Bronchial epithelial cell (primary cell): ENCODE data around the gene EIF3J. TPM values are rescaled to one million over a fixed set of nuclear protein-coding genes. Genes with fewer than 3 reads are reported as not detected.

Experiments
- DNase-seq: peaks from one replicate; pipeline ENCODE4 v3.0.0-alpha.2; 2010; ENCODE audit warnings: low read depth
- FAIRE-seq: peaks from 2 replicates; lab custom pipeline; 2011; peaks lifted over from hg19 to GRCh38; lab: Jason Lieb, UNC
- H3K27me3 ChIP-seq: 2 replicates; pipeline ENCODE4 v1.5.1; 2011; ENCODE audit warnings: low read length; ENCODE audit not compliant: control insufficient read depth, insufficient read depth
- H3K36me3 ChIP-seq: 2 replicates; pipeline ENCODE4 v1.5.1; 2011; ENCODE audit warnings: low read length; ENCODE audit not compliant: control insufficient read depth, insufficient read depth
- H3K4me3 ChIP-seq: 2 replicates; pipeline ENCODE4 v1.5.1; 2011; ENCODE audit warnings: mild to moderate bottlenecking, low read depth, low read length, control low read depth
- total RNA-seq: library from RNA; depleted of rRNA; stranded (reverse); fragments of >200 nt; gene quantifications from 2 replicates; pipeline ENCODE4 v1.2.1, GENCODE V29; 2014
- TF ChIP-seq, protein P1 (sequence below): IDR thresholded peaks from 2 replicates; pipeline ENCODE4 v1.5.1; 2011; ENCODE audit warnings: mild to moderate bottlenecking, moderate library complexity, low read length, control low read depth, inconsistent platforms; ENCODE audit not compliant: insufficient read depth, severe bottlenecking

The EIF3J gene
- total RNA-seq, 1 donor from 2014 or later: 52.4 TPM

DNA sequence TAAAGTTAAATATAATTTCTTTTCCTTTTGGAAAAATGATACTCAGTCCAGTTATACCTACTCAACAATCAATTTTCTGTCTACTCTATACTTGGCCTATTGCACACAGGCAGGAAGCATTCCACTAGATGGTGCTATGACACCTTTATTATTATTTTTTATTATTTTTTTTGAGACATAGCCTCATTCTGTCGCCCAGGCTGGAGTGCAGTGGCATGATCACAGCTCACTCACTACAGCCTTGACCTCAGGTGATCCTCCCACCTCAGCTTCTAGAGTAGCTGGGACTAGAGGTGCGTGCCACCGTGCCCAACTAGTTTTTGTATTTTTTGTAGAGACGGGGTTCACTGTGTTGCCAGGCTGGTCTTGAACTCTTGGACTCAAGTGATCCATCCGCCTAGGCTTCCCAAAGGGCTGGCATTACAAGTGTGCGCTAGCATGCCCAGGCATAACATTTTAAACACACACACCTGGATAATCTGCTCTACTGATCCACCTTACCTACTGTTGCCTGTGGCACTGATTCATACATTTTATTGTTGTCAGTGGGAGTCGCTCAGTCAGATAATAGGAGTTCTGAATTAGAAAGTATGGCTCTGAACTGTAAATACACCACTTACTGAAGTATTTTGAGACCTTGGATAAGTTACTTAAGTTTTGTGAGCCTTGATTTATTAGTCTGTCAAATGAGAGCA is 56.2 kb downstream of the EIF3J start:
- no peak for FAIRE-seq
- Histone ChIP-seq H3K4me3 (no peak overlapping the region), H3K36me3 (peaks cover 10% of the 10 kb centered on the region), H3K27me3 (no peaks in the 10 kb centered on the region)
- peak; percentile 19 for DNase-seq
- TF ChIP-seq, protein P1, sequence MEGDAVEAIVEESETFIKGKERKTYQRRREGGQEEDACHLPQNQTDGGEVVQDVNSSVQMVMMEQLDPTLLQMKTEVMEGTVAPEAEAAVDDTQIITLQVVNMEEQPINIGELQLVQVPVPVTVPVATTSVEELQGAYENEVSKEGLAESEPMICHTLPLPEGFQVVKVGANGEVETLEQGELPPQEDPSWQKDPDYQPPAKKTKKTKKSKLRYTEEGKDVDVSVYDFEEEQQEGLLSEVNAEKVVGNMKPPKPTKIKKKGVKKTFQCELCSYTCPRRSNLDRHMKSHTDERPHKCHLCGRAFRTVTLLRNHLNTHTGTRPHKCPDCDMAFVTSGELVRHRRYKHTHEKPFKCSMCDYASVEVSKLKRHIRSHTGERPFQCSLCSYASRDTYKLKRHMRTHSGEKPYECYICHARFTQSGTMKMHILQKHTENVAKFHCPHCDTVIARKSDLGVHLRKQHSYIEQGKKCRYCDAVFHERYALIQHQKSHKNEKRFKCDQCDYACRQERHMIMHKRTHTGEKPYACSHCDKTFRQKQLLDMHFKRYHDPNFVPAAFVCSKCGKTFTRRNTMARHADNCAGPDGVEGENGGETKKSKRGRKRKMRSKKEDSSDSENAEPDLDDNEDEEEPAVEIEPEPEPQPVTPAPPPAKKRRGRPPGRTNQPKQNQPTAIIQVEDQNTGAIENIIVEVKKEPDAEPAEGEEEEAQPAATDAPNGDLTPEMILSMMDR: peak; percentile 30

DNA sequence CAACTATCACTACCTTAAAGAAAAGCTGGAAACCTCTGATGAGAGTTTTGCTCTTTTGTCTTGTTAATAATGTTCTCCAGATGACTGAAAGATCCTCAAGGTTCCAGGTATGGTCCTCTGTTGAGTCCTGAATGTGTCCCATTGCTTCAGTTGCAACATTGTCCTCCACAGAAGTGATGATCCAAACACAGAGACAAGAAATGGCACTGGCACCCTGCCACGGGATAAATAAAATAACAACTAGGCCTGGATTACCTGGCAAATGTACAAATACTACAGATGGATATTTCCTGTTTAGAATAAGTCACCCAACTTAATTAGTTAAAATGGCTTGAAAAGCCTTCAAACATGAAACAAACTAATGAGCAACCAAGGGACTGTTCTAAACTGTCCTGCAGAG is 58.3 kb downstream of the EIF3J start:
- no peak for DNase-seq
- Histone ChIP-seq H3K36me3 (peaks cover 9% of the 10 kb centered on the region), H3K27me3 (no peaks in the 10 kb centered on the region), H3K4me3 (no peak overlapping the region)
- TF ChIP-seq, protein P1: no peak
- FAIRE-seq: no peak

DNA sequence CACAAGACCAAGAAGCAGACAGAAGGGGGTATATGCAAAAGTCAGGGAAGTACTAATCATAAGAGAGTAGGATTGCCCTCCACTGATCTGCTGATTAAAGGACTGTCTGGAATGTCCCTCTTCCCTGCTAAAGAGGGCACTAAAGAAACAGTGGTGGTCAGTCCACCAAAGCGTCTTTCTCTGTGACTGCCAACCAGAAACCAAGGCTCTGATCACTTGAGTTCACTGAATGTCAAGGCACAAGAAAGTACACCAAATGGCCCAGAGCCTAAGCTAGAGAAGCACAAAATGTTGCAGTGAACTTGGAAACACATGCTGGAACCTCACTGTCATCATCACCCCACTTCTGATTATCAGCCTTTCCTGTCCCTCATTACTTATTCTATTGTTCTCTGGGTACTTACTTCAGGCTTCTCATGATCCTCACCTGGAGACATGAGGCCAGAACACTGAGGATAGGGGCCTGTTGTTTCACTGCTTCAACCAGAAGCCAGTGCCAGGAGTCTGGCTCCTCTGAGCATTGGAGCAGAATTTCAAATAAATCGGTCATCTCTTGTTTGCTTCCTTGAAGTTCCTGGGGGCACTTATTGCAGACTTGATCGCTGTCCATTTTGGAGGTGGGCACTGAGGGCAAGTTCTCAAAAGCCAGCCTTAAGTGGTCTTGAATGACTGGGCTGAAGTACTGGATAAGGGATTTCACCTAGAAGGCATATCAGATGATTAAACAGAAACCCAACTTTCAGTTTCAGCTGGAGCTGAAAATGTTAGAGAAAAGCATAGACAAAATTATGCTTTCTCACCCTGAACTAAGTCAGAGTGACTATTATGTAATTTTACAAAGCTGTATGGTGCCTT is 58.9 kb downstream of the EIF3J start:
- TF ChIP-seq, protein P1: no peak
- FAIRE-seq (no peak), DNase-seq (no peak)
- H3K36me3 ChIP-seq: peaks cover 8% of the 10 kb centered on the region
- H3K27me3 ChIP-seq: no peaks in the 10 kb centered on the region
- no peak overlapping the region for H3K4me3 ChIP-seq

DNA sequence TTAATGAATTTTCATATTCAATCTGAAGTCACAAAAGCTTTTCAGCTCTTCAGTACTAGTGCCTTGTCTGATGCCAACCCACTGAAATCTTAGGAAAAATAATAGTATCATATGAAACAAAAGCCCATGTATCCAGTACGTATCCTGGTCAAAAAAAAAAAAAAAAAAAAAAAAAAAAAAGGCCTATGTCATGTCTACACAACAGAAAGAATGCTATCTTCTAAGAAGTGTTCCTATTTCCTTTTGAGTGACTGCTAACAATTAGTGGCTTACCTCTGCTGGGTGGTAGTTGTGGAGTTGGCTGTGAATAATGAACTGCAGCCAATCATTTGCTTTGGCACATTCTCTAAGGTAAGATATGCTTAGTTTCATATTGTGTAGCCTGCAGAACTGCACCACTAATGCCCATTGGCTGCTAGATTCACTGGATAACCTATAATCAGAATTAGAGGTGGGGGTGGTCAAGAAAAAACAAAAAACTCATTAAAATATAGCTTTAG is 59.6 kb downstream of the EIF3J start:
- H3K36me3 ChIP-seq: peaks cover 8% of the 10 kb centered on the region
- TF ChIP-seq, protein P1: no peak
- FAIRE-seq: no peak

DNA sequence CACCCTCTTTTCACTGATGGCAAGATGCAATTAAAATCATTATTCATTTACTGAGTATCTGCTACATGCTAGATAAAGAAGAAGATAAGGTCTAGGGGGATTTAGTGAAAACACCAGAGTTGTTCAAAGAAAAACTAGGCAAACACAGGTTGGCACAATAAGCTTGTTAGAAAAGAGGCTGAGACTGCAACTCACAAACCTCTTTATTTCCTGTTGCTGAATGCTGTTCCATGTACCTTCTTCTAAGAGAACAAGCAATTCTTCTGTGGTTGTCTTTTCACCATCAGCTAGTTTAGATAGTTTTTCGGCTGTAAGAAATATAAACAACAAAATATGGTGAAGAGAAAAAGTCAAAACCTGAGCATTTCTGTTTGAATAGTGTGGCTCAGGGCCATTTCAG is 61.1 kb downstream of the EIF3J start:
- TF ChIP-seq, protein P1: no peak
- no peak for FAIRE-seq
- no peak for DNase-seq
- Histone ChIP-seq H3K36me3 (peaks cover 7% of the 10 kb centered on the region), H3K4me3 (no peak overlapping the region), H3K27me3 (no peaks in the 10 kb centered on the region)

More for the DNA sequence above, 59.6 kb downstream of the EIF3J start:
- Histone ChIP-seq H3K4me3 (no peak overlapping the region), H3K27me3 (no peaks in the 10 kb centered on the region)
- no peak for DNase-seq
